Esophagus muscularis mucosa (tissue), 4 donors: ENCODE measurements around the gene IFRD2.

Experiments
- CTCF ChIP-seq, 3 experiments: fragments of 200-600 bp in 2 of 3; fragments of 450-650 bp in 1 of 3; sonication (generic) in 2 of 3; IDR thresholded peaks; one replicate each; pipeline ENCODE4 v1.5.1; 2017 to 2019; ENCODE audit warnings: antibody characterized with exemption in 3 of 3, mild to moderate bottlenecking in 2 of 3, moderate library complexity in 1 of 3
- EP300 ChIP-seq: sonication (generic); formaldehyde crosslinking; IDR thresholded peaks from one replicate; pipeline ENCODE4 v1.6.1; 2017; ENCODE audit warnings: antibody characterized with exemption
- POLR2A ChIP-seq: fragments of 450-650 bp; IDR thresholded peaks from one replicate; pipeline ENCODE4 v1.6.1; 2017; ENCODE audit warnings: antibody characterized with exemption, moderate library complexity, mild to moderate bottlenecking, low read depth

DNA sequence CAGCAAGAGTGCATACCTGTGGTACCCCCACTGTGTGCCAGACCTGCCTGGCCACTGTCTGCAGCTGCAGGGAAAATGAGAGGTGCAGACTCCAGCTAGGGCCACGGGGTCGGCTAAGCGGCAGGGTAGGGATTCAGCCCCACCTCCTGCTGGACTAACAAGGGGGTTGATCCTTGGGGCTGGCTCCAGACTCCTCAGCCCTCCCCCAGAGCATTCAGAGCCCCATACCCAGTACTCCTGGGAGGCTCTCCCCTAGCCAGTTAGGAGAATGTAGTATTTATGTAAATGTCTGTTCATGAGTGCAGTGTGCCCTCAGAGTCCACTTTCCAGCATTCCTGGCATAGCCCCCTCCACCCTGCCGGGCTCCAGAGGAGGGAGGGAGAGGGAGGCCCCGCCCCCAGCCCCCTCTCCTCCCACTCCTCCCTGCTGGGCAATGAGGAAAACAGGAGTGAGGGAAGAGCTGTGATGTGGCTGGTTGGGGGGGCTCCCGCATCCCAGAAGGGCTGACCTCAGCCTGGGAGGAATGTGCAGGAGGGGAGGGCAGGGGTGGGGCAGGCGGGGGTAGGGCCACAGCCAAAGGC, 27.8 kb downstream of the IFRD2 start:
- TF ChIP-seq CTCF (IDR thresholded peaks at IDR 0.05) (no peak), EP300 (no peak), POLR2A (no peak)
